Small intestine (tissue), 7 donors: Measurements from ENCODE around the gene UBE2Q1. TPM values are rescaled to one million over a fixed set of nuclear protein-coding genes. Genes with fewer than 3 reads are reported as not detected.

Source experiments
- DNase-seq, 2 donors: peaks; one replicate each; pipeline versions ENCODE4 v3.0.0 to v3.0.0-alpha.2; 2013
- FAIRE-seq: peaks from 2 replicates; lab custom pipeline; 2012; peaks lifted over from hg19 to GRCh38; lab: Jason Lieb, UNC
- H3K27ac ChIP-seq, 3 donors: one replicate each; pipeline ENCODE4 v1.5.1; 2013; ENCODE audit warnings: low read length in 2 of 3, mild to moderate bottlenecking in 2 of 3, control low read depth in 1 of 3, inconsistent platforms in 1 of 3, low read depth in 1 of 3, moderate library complexity in 1 of 3
- H3K27me3 ChIP-seq, 3 donors: one replicate each; pipeline ENCODE4 v1.6.1; 2013; ENCODE audit warnings: low read length in 3 of 3, inconsistent platforms in 1 of 3; ENCODE audit not compliant: control insufficient read depth in 3 of 3, insufficient read depth in 3 of 3
- H3K36me3 ChIP-seq, 3 donors: one replicate each; pipeline ENCODE4 v1.6.1; 2013; ENCODE audit warnings: low read length in 3 of 3, inconsistent platforms in 1 of 3, low read depth in 1 of 3, mild to moderate bottlenecking in 1 of 3, moderate library complexity in 1 of 3; ENCODE audit not compliant: control insufficient read depth in 3 of 3, insufficient read depth in 2 of 3
- H3K4me1 ChIP-seq, 3 donors: one replicate each; pipeline ENCODE4 v1.6.1; 2013; ENCODE audit warnings: low read length in 2 of 3, inconsistent platforms in 1 of 3, low read depth in 1 of 3, mild to moderate bottlenecking in 1 of 3, moderate library complexity in 1 of 3; ENCODE audit not compliant: control insufficient read depth in 3 of 3, insufficient read depth in 2 of 3
- H3K4me3 ChIP-seq, 3 donors: one replicate each; pipeline ENCODE4 v1.5.1; 2013; ENCODE audit warnings: low read length in 3 of 3, control low read depth in 1 of 3, inconsistent platforms in 1 of 3, low read depth in 1 of 3, mild to moderate bottlenecking in 1 of 3, moderate library complexity in 1 of 3
- H3K9me3 ChIP-seq, 2 donors: one replicate each; pipeline ENCODE4 v1.6.1; 2013; ENCODE audit warnings: low read depth in 1 of 2, low read length in 1 of 2; ENCODE audit not compliant: control insufficient read depth in 2 of 2, insufficient read depth in 1 of 2
- WGBS, 3 donors: extraction: QIAGEN DNeasy Blood & Tissue Kit; methylation state at CpG; one replicate each; pipeline ENCODE4 v1.1.7; 2013; 5-methylcytosine and 5-hydroxymethylcytosine counted together
- polyA plus RNA-seq, 4 donors: library from polyadenylated mRNA; stranded (reverse) in 3 of 4; unstranded in 1 of 4; fragments of 200-250 nt in 3 of 4; fragments of 120-200 nt in 1 of 4; gene quantifications; one replicate each; pipeline versions ENCODE4 v1.2.1 to v1.2.3, GENCODE V29; 2013
- donor health status: healthy with polysubstance abuse.
- donor health status: control.
- donor health status: control.
- donor health status: Bipolar disorder and iron deficiency.
- donor health status: healthy.

Gene UBE2Q1
- polyA plus RNA-seq, 4 donors: 37.1 to 69.1 (median 38.6) TPM

DNA sequence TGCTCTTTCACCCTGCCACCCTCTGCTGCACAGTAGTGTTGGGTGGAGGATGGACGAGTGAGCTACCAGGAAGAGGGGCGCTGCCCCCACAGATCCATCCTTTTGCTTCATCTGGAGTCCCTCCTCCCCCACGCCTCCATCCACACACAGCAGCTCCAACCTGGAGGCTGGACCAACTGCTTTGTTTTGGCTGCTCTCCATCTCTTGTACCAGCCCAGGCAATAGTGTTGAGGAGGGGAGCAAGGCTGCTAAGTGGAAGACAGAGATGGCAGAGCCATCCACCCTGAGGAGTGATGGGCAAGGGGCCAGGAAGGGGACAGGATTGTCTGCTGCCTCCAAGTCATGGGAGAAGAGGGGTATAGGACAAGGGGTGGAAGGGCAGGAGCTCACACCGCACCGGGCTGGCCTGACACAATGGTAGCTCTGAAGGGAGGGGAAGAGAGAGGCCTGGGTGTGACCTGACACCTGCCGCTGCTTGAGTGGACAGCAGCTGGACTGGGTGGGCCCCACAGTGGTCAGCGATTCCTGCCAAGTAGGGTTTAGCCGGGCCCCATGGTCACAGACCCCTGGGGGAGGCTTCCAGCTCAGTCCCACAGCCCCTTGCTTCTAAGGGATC lies 17.6 kb upstream of the UBE2Q1 start:
- H3K9me3 ChIP-seq: no peaks in the 10 kb centered on the region
- no peak for FAIRE-seq
- H3K27me3 ChIP-seq: peaks cover 0 to 10% (median 0%) of the 10 kb centered on the region in 3 donors
- no peak for DNase-seq
- H3K4me3 ChIP-seq: no peak overlapping the region
- 75 to 81% (median 81%) methylated on average over 8 of the region's 8 CpGs for WGBS, 3 donors
- H3K36me3 ChIP-seq: peaks cover 0 to 36% (median 0%) of the 10 kb centered on the region in 3 donors
- no peak overlapping the region for H3K27ac ChIP-seq
- no peaks in the 10 kb centered on the region for H3K4me1 ChIP-seq

DNA sequence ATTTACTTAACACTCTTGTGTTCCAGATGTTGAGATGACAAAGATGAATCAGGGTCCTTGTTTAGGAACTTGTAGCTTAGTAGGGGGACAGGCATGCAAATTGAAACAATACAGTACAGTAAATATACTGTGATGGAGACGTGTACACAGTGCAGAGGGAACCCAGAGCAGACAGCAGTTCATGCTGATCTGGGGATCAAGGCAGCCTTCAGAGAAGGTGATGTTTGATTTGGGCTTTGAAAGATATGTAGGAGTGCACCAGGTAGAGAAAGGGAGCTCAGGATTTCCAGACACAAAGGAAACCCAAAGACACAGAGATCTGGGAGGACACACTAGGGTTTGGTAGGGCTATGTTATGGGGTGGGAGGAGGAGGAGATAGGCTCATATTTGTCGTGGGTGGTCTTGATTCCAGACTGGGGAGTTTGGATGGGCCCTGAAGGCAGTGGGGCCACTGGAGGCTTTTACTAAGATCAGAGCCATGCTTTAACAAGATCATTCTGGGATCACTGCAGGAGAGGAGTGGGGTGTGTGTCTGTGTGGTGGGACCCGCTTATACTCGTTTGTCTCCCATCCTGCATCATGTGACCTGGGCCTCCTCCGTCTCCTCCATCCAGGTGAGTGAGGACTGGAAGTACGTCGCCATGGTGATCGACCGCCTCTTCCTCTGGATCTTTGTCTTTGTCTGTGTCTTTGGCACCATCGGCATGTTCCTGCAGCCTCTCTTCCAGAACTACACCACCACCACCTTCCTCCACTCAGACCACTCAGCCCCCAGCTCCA lies 16.9 kb upstream of the UBE2Q1 start:
- Histone ChIP-seq H3K27ac (no peak overlapping the region), H3K36me3 (peaks cover 0 to 32% (median 0%) of the 10 kb centered on the region in 3 donors), H3K9me3 (no peaks in the 10 kb centered on the region), H3K4me1 (no peaks in the 10 kb centered on the region), H3K4me3 (no peak overlapping the region), H3K27me3 (peaks cover 0 to 10% (median 0%) of the 10 kb centered on the region in 3 donors)
- WGBS, 3 donors: 67 to 78% (median 69%) methylated on average over 10 of the region's 10 CpGs
- DNase-seq (no peak), FAIRE-seq (no peak)

DNA sequence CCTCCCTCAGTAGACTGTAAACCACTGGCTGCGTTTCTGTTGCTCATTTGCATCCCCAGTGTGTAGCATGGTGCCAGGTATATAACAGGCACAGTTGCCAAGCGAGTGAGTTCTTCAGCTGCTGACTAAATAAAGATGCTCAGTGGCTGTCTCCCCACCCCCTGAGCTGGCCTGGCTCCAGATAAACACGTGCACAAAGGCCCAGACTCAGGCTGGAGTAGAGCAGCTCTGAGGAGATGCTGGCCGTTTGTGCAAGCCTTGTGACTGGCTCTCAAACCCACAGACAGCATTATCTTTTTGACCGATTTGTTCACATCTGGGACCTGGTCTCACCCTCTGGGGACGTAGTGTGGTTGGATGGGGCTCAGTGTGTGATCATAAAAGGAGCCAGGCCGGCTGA lies 16.3 kb upstream of the UBE2Q1 start:
- no peak for FAIRE-seq
- no peaks in the 10 kb centered on the region for H3K9me3 ChIP-seq
- H3K36me3 ChIP-seq: peaks cover 0 to 26% (median 0%) of the 10 kb centered on the region in 3 donors
- DNase-seq: no peak
- H3K4me3 ChIP-seq: no peak overlapping the region
- no peaks in the 10 kb centered on the region for H3K4me1 ChIP-seq
- no peak overlapping the region for H3K27ac ChIP-seq
- WGBS, 3 donors: 15 to 17% (median 16%) methylated on average over 7 of the region's 7 CpGs
- H3K27me3 ChIP-seq: peaks cover 0 to 10% (median 0%) of the 10 kb centered on the region in 3 donors

DNA sequence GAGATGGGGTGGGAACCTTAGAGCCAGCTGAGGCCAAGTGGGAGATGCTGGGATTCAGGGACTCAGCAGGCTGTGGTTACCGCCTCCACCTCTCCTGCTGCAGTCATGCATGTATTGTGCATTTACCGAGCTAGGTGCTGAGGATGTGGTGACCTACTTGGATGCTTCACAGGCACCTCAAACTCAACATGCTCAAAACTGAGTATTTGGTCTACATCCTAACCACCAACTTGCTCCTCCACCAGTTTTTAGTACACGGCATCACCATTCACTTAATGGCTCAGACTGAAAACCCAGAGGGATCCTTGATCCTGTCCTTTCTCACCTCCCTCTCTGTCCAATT lies 14.7 kb upstream of the UBE2Q1 start:
- Histone ChIP-seq H3K4me1 (peaks cover 0 to under 1% (median 0%) of the 10 kb centered on the region in 3 donors), H3K36me3 (peaks cover 0 to 10% (median 0%) of the 10 kb centered on the region in 3 donors), H3K4me3 (no peak overlapping the region), H3K27ac (no peak overlapping the region), H3K9me3 (no peaks in the 10 kb centered on the region), H3K27me3 (peaks cover 0 to 18% (median 0%) of the 10 kb centered on the region in 3 donors)
- FAIRE-seq (no peak), DNase-seq (no peak)
- 69 to 76% (median 76%) methylated on average over 3 of the region's 3 CpGs for WGBS, 3 donors

DNA sequence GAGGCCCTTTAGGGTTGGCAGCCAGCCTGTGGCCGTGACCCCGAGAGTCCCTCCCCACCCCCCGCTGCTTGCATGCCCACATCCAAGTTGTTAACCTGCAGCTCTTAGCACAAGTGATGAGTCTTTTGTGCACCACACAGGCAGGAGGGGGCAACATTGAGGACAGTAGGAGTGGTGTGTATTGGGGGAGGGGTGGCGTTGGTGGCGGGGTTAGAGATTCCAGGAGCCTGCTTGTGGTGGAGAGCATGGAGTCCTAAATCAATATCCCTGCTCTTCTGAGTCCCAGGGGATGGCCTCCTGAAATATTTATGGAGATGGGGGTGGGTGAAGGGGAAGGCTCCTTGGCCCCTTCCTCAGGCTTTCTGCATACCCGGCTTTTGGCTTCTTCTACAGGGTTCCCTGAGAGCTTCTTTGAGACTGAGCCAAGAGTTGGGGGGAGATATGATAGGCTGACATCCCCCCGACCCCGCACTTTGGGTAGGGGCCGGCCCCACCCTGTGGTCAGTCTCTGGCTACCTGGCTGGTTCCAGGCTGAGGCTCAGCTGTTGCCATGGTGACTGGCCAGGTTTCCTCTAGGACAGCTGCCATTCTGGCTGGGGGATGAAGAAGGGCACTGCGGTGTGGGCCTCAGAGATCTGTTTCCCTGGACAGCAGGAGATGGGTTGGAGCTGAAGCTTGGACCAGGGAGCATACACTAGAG lies 14.2 kb upstream of the UBE2Q1 start:
- Histone ChIP-seq H3K4me1 (peaks cover 0 to 5% (median 0%) of the 10 kb centered on the region in 3 donors), H3K9me3 (no peaks in the 10 kb centered on the region), H3K4me3 (no peak overlapping the region), H3K27ac (no peak overlapping the region), H3K36me3 (peaks cover 0 to 5% (median 0%) of the 10 kb centered on the region in 3 donors), H3K27me3 (peaks cover 0 to 22% (median 0%) of the 10 kb centered on the region in 3 donors)
- DNase-seq (no peak), FAIRE-seq (no peak)
- WGBS, 3 donors: 74 to 79% (median 77%) methylated on average over 10 of the region's 10 CpGs

DNA sequence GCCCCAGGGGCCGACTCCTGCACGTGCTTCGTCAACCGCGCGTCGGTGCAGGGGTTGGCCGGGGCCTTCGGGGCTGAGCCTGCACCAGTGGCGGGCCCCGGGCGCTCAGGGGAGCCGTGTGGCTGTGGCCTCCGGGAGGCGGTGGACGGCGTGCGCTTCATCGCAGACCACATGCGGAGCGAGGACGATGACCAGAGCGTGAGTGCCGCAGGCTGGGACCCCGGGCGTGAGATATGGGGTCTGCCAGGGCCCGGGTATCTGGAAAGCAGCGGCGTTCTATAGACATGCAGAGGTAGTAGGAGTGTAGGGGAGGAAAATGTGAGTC lies 13.5 kb upstream of the UBE2Q1 start:
- DNase-seq (no peak), FAIRE-seq (no peak)
- H3K4me1 ChIP-seq: peaks cover 0 to 7% (median 0%) of the 10 kb centered on the region in 3 donors
- no peaks in the 10 kb centered on the region for H3K9me3 ChIP-seq
- no peaks in the 10 kb centered on the region for H3K36me3 ChIP-seq
- no peak overlapping the region for H3K4me3 ChIP-seq
- no peak overlapping the region for H3K27ac ChIP-seq
- 94 to 96% (median 95%) methylated on average over 29 of the region's 29 CpGs for WGBS, 3 donors
- H3K27me3 ChIP-seq: peaks cover 0 to 29% (median 0%) of the 10 kb centered on the region in 3 donors

DNA sequence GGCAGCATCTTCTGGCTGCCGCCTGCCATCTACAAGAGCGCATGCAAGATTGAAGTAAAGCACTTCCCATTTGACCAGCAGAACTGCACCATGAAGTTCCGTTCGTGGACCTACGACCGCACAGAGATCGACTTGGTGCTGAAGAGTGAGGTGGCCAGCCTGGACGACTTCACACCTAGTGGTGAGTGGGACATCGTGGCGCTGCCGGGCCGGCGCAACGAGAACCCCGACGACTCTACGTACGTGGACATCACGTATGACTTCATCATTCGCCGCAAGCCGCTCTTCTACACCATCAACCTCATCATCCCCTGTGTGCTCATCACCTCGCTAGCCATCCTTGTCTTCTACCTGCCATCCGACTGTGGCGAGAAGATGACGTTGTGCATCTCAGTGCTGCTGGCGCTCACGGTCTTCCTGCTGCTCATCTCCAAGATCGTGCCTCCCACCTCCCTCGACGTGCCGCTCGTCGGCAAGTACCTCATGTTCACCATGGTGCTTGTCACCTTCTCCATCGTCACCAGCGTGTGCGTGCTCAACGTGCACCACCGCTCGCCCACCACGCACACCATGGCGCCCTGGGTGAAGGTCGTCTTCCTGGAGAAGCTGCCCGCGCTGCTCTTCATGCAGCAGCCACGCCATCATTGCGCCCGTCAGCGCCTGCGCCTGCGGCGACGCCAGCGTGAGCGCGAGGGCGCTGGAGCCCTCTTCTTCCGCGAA lies 12.9 kb upstream of the UBE2Q1 start:
- no peak overlapping the region for H3K4me3 ChIP-seq
- peaks cover 0 to 7% (median 0%) of the 10 kb centered on the region in 3 donors for H3K4me1 ChIP-seq
- peaks cover 0 to 34% (median 0%) of the 10 kb centered on the region in 3 donors for H3K27me3 ChIP-seq
- no peak for FAIRE-seq
- H3K36me3 ChIP-seq: no peaks in the 10 kb centered on the region
- no peak for DNase-seq
- H3K9me3 ChIP-seq: no peaks in the 10 kb centered on the region
- no peak overlapping the region for H3K27ac ChIP-seq
- WGBS, 3 donors: 95 to 97% (median 97%) methylated on average over 59 of the region's 59 CpGs
